Stimulated activated CD8-positive, alpha-beta memory T cell treated with anti-CD3 and anti-CD28 coated beads, Interleukin-4, amount 100 ng/mL, for 48 hours (primary cell): ENCODE results near the gene ST6GALNAC3.
"Not testable (repeated sequence)": the region's sequence is repeated elsewhere in the genome, so short reads cannot be mapped to it uniquely, and the experiment has no call there.

ENCODE experiments used
- DNase-seq: peaks from one replicate; pipeline ENCODE4 v3.0.0-alpha.2; 2020

The ST6GALNAC3 gene

GRCh38 chr1:76109901-76110560 lies 35.5 kb downstream of the ST6GALNAC3 start:
- DNase-seq, result no peak

DNA sequence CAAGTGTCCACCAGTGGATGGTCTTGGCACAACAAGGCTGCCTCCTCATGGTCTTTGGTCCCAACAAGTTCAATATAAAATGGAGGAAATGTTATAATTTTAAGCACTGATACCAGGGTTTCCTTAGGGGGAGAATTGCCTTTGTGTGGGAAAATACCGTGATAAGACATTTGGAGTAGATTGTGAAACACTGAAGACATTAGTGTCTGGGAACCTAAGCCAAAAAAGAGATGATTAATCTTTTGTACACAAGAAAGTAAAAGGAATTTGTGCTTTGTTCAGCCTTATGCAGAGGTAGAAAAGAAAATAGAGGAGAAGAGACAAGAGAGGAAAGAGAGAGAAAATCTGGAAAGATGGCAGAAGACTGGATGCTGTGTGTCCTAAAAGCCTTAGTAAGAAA lies 36.1 kb downstream of the ST6GALNAC3 start:
- no peak for DNase-seq

DNA sequence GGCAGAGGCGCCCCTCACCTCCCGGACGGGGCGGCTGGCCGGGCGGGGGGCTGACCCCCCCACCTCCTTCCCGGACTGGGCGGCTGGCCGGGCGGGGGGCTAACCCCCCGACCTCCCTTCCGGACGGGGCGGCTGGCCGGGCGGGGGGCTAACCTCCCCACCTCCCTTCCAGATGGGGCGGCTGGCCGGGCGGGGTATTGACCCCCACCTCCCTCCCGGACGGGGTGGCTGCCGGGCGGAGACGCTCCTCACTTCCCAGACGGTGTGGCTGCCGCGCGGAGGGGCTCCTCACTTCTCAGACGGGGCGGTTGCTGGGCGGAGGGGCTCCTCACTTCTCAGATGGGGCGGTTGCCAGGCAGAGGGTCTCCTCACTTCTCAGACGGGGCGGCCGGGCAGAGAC lies 37.8 kb downstream of the ST6GALNAC3 start:
- not testable (repeated sequence) for DNase-seq

GRCh38 chr1:76113446-76113845 lies 38.9 kb downstream of the ST6GALNAC3 start:
- DNase-seq, result no peak

DNA sequence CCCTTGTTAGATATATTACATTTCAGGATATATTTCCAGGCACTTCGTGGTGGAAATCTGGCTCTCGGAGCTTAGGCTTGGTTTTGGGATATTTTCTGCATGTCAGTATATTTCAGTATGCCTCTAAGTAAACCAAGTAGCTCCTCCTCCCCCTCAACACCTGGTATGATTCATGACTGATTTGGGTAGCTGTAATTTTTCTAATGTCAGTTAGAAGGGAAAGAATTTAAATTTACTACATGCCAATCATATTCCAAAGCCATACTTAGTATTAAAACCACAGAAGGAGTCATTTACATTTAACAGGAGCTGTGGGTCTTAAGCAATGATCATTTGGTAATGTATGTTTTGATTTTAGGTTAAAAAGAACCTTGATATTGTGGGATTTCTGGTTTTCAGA lies 40.6 kb downstream of the ST6GALNAC3 start:
- no peak for DNase-seq

- no peak for DNase-seq
These were observed 47.3 kb downstream of the ST6GALNAC3 start for GRCh38 chr1:76121850-76122249.

- DNase-seq, result no peak
These were observed 47.7 kb downstream of the ST6GALNAC3 start for GRCh38 chr1:76122271-76122670.

GRCh38 chr1:76123411-76124064 lies 49.0 kb downstream of the ST6GALNAC3 start:
- DNase-seq, result not testable (repeated sequence)

DNA sequence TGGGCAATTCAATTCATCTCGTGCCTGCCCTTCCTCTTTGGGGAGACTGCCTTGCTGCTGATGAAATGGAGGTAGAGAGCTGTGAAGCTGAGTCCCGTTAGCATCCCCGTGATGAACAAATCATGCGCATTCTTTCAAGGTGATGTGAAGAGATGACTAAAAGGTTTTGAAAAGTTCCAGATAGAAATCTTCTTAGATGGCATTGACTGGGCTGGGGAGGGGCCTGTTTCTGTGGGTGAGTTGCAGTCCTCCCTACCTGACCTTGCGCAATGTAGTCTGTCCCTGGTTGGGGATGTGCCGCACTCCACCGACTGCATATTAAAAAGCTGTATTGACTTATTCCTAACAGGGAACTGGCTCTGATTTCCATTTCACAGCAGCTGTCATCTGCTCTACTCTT lies 49.6 kb downstream of the ST6GALNAC3 start:
- DNase-seq, result no peak

DNA sequence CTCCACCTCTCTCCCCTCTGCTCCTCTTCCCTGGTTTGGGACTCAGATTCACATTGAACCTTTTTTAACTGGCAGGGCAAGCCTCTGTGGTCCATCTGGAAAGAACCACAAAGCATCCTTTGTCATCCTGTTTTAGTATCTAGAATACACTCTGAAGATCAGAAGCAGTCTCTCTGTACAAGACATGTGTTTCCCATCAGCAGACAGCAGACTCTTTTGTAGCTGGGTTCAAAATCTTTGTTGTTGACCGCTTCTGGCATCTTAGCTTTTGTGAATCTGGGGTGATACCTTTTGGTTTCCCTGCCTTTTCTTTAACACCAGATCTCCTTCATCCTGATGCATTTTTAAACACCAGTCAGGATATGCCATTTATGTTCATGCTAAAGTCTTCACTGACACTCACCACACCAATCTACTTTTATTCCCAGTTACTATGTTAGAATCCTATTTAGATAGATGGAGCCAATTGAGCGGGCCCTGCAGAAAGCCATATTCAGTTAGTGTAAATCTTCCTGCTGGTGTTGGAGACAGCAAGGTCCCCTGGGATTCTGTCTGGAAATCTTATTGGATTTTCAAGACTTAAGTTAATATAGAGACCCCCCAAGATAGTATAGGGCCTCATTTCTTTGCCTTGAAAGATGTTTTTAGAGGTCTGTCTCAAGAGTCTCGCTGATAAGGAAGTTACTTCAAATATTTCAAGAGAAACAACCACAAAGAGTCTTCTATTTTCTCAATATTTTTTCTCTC lies 51.1 kb downstream of the ST6GALNAC3 start:
- no peak for DNase-seq

- DNase-seq, result no peak
These were observed 53.5 kb downstream of the ST6GALNAC3 start for GRCh38 chr1:76128096-76128495.

GRCh38 chr1:76129731-76130130 lies 55.2 kb downstream of the ST6GALNAC3 start:
- no peak for DNase-seq

DNA sequence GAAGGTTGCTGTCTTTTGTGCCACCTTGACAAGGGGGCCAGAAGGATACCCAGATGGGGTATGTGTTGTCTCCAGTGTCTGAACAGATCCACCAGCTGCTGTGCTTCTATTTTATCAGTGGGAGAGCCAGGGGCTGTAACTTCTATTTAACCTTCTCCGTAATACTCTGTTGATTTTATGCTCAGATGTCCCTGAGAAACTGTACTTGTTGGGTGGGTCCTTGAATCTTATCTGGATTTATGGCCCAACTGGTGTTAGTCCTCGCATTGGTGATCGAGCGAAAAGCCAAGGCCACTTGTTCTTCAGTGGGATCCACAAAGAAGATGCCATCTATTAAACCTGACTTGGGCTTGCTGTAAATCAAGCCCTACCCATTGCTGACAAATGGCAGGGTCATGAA lies 56.4 kb downstream of the ST6GALNAC3 start:
- DNase-seq, result no peak

DNA sequence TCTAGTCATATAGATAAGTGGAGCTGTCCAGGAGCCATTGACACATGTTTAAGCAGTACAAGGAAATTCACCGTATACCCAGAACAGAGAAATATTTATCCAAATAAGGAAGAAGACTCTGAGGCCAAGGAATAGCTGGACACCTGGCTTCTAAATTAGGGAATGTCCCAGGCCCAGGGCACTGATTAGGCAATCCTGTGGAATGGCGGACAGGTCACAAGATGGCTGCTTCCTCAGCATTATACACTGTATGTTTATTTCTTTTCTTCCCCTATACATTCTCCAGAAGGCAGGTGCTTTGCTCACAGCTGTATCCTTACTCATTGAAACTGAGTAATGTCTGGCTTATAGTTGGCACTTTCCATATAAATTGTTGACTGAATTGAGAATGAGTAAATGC lies 59.4 kb downstream of the ST6GALNAC3 start:
- no peak for DNase-seq

DNA sequence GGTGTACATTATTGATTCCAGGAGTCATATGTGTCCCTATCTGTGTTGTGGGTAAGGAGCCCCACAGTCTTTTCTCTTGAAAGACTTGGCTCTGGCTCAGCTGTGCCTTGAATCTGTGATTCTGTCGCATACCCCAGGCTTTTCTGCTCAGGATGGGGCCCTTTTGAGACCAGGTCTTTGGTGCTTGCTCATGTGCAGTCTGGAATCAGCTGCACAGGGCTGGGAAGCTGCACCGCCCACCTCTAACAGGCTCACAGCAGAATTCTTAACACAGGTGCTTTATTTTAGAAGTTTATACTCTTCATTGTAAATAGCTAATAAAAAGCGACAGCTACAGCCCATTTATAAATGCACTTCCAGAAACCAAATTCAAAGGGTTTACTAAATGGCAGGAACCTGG lies 61.3 kb downstream of the ST6GALNAC3 start:
- DNase-seq, result no peak

DNA sequence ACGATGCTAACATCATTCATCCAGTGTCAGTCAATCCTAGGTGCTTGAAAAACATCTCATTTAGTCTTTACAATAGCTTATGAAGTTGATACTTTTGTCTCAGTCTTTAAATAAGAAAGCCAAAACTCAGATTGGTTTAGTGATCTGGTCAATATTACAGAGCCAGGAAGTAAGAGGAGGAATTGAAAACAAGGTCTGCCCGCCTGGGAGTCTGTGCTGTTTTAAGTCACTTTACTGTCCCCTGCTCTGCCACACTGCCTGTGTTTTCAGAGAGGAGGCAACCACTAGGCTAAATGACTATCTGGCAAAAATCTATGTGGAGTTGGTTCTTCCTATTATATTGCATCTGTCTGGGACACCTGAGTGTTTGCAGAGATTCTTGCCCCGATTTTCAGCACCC lies 62.3 kb downstream of the ST6GALNAC3 start:
- DNase-seq, result no peak

DNA sequence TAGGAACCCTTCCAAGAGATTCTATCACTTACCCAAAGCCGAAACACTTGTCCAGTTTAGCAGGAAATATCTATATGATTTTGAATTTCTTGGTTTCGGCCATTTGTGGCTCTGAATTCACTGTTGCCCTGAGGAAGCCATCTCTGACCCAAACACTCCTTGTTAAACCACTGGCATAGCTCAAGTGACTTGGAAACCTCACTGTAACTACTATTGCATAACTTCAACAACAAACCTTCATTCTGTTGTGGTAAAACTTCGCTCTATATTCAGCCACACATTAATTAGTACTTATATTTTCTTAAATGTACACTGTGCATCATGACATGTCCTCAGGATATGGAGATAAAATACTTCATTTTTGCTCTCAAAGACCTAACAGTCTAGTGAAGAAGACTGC lies 63.2 kb downstream of the ST6GALNAC3 start:
- no peak for DNase-seq

GRCh38 chr1:76138217-76138616 lies 63.7 kb downstream of the ST6GALNAC3 start:
- DNase-seq, result no peak

- DNase-seq, result no peak
These were observed 65.7 kb downstream of the ST6GALNAC3 start for GRCh38 chr1:76140227-76140626.

- DNase-seq, result no peak
These were observed 67.4 kb downstream of the ST6GALNAC3 start for GRCh38 chr1:76141929-76142328.

DNA sequence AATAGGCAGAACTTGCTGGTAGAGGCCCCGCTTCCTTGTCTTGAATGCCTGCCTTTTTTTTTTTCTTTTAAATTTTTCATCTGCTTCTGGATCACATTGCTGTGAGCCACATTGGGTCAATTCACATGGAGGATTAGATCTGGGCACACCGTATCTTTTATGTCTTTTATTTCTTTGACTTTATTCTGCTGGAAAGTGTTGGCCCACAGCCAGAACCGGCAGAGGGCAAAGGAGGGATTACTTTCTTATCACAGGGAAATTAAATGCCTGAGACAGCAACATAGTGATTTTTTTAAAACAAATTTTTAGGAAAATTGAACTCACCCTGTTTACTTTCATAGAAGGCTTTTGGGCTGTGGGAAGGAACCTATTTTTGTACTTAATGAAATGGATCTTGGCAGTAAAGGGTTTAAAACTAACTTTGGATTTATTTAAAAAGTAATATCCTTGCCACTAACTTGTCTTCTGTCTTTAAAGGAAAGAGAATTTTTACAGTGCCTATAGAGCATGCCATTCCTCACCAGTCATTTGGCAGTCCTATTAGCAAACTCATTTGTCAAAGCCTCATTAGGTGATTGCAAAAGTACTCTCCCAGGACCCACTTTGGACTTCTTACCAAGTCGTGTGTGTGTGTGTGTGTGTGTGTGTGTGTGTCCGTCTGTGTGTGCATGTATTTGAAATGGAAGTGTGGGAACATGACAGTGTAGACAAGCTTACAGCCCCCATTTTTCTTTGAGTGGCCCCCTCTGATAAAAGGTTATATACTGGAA lies 68.4 kb downstream of the ST6GALNAC3 start:
- DNase-seq, result no peak

DNA sequence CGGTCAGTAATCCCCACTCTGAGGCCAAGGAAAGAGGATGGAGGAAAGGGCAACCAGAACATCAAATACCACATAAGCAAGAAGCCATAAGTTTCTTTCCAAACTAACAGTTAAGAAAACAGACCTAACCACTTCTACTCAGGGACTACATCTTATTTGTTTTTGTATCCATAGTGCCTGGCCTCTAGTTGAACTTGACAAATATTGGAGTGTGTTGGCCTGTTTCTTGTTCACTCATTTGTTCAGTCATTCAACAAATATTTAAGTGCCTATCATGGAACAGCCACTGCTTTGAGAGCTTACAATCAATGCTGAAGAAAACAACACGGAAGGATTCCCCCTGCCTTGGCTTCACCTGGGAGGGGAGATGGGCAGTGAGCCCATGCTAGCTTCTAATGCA lies 69.7 kb downstream of the ST6GALNAC3 start:
- no peak for DNase-seq

DNA sequence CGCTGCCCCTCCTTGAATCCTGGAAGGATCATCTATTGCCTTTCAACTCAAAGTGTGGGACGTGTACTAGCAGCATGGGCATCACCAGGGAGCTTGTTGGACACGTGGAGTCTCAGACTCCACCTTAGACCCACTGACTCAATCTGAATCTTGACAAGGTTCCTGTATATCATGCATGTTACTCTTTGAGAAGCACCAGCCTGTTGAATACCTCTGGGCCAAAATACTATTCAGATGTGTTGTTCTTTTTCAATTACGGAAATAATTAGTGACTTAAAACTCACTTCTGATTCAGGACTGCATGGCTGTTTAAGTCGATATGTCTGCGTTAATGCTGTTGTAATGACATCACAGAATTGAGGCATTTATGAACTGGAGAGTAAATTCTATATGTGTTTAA lies 70.8 kb downstream of the ST6GALNAC3 start:
- DNase-seq, result no peak
